HEK293 (cell line): ENCODE results near the gene FSCN2.

Experiments used
- CTCF ChIA-PET: fragments of 350-600 bp; formaldehyde crosslinking; extraction: SDS; loops from one replicate; lab custom pipeline; 2021; ENCODE audit warnings: antibody characterized with exemption; lab: Yijun Ruan, JAX
- POLR2A ChIA-PET: fragments of 300-600 bp; formaldehyde crosslinking; extraction: SDS; loops from one replicate; lab custom pipeline; 2020; ENCODE audit warnings: antibody characterized with exemption, inconsistent platforms; lab: Yijun Ruan, JAX
- H3K27ac ChIP-seq: fragments of 200-500 bp; sonication (Bioruptor generic); 2 replicates; pipeline ENCODE4 v1.5.1; 2014; ENCODE audit warnings: low read depth, low read length, control low read depth, inconsistent platforms; ENCODE audit errors: extremely low read depth
- H3K36me3 ChIP-seq, 2 experiments: fragments of 200-500 bp in 1 of 2; sonication (Bioruptor generic) in 1 of 2; 1 replicate in 1 of 2; 2 replicates in 1 of 2; pipeline ENCODE4 v1.5.1; 2014 to 2017; ENCODE audit warnings: inconsistent platforms in 2 of 2, low read length in 2 of 2; ENCODE audit not compliant: control insufficient read depth in 2 of 2, insufficient read depth in 1 of 2
- H3K4me1 ChIP-seq: fragments of 200-500 bp; sonication (Bioruptor generic); 2 replicates; pipeline ENCODE4 v1.5.1; 2014; ENCODE audit warnings: mild to moderate bottlenecking, low read length, inconsistent platforms; ENCODE audit not compliant: control insufficient read depth, insufficient read depth
- H3K4me3 ChIP-seq: 2 replicates; pipeline ENCODE4 v1.5.1; 2011; ENCODE audit warnings: low read depth, mild to moderate bottlenecking, control low read depth, low read length, moderate library complexity
- H3K9me3 ChIP-seq: fragments of 200-500 bp; sonication (Bioruptor generic); 2 replicates; pipeline ENCODE4 v1.5.1; 2014; ENCODE audit warnings: low read depth, low read length, inconsistent platforms; ENCODE audit not compliant: control insufficient read depth, insufficient read depth
- GLIS1 ChIP-seq: fragments of 450-650 bp; formaldehyde crosslinking; IDR thresholded peaks from 2 replicates; pipeline ENCODE4 v1.5.1; 2016; ENCODE audit warnings: missing biosample characterization, missing genetic modification characterization
- KLF9 ChIP-seq: fragments of 450-650 bp; formaldehyde crosslinking; IDR thresholded peaks from 2 replicates; pipeline ENCODE4 v1.5.1; 2016; ENCODE audit warnings: missing biosample characterization, missing genetic modification characterization, low read depth
- OSR2 ChIP-seq: fragments of 450-650 bp; formaldehyde crosslinking; IDR thresholded peaks from 2 replicates; pipeline ENCODE4 v1.5.1; 2016; ENCODE audit warnings: missing biosample characterization, missing genetic modification characterization
- SETDB1 ChIP-seq: IDR thresholded peaks from one replicate; pipeline ENCODE4 v1.6.1; 2017; ENCODE audit warnings: mild to moderate bottlenecking, low read length, moderate library complexity, mixed read lengths; ENCODE audit not compliant: insufficient read length
- SP7 ChIP-seq: fragments of 450-650 bp; formaldehyde crosslinking; IDR thresholded peaks from 2 replicates; pipeline ENCODE4 v1.5.1; 2016; ENCODE audit warnings: missing biosample characterization, missing genetic modification characterization
- ZBTB8A ChIP-seq: fragments of 450-650 bp; formaldehyde crosslinking; IDR thresholded peaks from 2 replicates; pipeline ENCODE4 v1.5.1; 2016; ENCODE audit warnings: missing biosample characterization, missing genetic modification characterization
- ZIC2 ChIP-seq: fragments of 450-650 bp; formaldehyde crosslinking; IDR thresholded peaks from 2 replicates; pipeline ENCODE4 v1.5.1; 2016; ENCODE audit warnings: missing biosample characterization, missing genetic modification characterization
- ZNF473 ChIP-seq: fragments of 450-650 bp; formaldehyde crosslinking; IDR thresholded peaks from 2 replicates; pipeline ENCODE4 v1.5.1; 2017; ENCODE audit warnings: missing biosample characterization, missing genetic modification characterization
- ZNF549 ChIP-seq: fragments of 450-650 bp; IDR thresholded peaks from 2 replicates; pipeline ENCODE4 v1.5.1; 2018; ENCODE audit warnings: missing biosample characterization, missing genetic modification characterization, mild to moderate bottlenecking, inconsistent platforms, moderate library complexity
- ZNF561 ChIP-seq: fragments of 450-650 bp; IDR thresholded peaks from 2 replicates; pipeline ENCODE4 v1.5.1; 2018; ENCODE audit warnings: missing biosample characterization, missing genetic modification characterization, borderline replicate concordance
- ZNF600 ChIP-seq: fragments of 450-650 bp; formaldehyde crosslinking; IDR thresholded peaks from 2 replicates; pipeline ENCODE4 v1.5.1; 2016; ENCODE audit warnings: missing biosample characterization, missing genetic modification characterization
- ZNF76 ChIP-seq: fragments of 450-650 bp; formaldehyde crosslinking; IDR thresholded peaks from 2 replicates; pipeline ENCODE4; 2016; ENCODE audit warnings: low read depth, missing biosample characterization, missing genetic modification characterization, borderline replicate concordance
- TF ChIP-seq, protein P1 (sequence below): fragments of 450-650 bp; formaldehyde crosslinking; IDR thresholded peaks from 2 replicates; pipeline ENCODE4 v1.5.1; 2016; ENCODE audit warnings: missing biosample characterization, missing genetic modification characterization
- TF ChIP-seq, protein P2 (sequence below): fragments of 450-650 bp; IDR thresholded peaks from 2 replicates; pipeline ENCODE4 v1.5.1; 2018; ENCODE audit warnings: missing biosample characterization, mild to moderate bottlenecking, missing genetic modification characterization
- TF ChIP-seq, protein P3 (sequence below): fragments of 450-650 bp; formaldehyde crosslinking; IDR thresholded peaks from 2 replicates; pipeline ENCODE4 v1.5.1; 2016; ENCODE audit warnings: missing biosample characterization, missing genetic modification characterization, low read depth

The FSCN2 gene

DNA sequence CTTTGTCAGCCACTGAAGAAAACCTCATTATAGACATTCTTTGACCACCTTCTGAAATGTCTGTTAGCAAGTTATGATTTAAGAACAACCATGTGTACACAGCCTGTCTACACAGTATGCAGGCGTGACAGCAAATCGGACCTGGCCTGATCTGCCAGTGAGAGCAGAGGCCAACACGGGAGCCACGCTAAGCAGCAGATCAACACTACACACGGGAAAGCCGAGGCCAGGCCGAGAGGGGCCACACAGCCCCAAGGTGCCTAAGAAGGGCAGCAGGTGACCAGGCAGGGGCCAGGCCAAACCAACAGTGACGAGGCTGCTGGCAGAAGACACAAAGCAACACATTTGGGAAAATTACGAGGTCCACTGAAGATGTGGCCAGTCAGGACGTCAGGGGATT lies 40.2 kb downstream of the FSCN2 start:
- CTCF ChIA-PET, result interaction anchor here (1.2 to 7.8 kb wide), 3 partner anchors 11 to 33 kb away, joined by 5 to 69 read pairs (median 5); no protein-coding TSS in a partner anchor
- peak; percentile 62 for TF ChIP-seq ZNF600 (tag by site-specific recombination)
- TF ChIP-seq, protein P1, sequence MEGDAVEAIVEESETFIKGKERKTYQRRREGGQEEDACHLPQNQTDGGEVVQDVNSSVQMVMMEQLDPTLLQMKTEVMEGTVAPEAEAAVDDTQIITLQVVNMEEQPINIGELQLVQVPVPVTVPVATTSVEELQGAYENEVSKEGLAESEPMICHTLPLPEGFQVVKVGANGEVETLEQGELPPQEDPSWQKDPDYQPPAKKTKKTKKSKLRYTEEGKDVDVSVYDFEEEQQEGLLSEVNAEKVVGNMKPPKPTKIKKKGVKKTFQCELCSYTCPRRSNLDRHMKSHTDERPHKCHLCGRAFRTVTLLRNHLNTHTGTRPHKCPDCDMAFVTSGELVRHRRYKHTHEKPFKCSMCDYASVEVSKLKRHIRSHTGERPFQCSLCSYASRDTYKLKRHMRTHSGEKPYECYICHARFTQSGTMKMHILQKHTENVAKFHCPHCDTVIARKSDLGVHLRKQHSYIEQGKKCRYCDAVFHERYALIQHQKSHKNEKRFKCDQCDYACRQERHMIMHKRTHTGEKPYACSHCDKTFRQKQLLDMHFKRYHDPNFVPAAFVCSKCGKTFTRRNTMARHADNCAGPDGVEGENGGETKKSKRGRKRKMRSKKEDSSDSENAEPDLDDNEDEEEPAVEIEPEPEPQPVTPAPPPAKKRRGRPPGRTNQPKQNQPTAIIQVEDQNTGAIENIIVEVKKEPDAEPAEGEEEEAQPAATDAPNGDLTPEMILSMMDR (tag by site-specific recombination), result no peak
- TF ChIP-seq, all 188 proteins: peak for 1
- Histone ChIP-seq H3K4me3 (no peak overlapping the region), H3K27ac (peak overlapping the region; percentile 5), H3K9me3 (no peaks in the 10 kb centered on the region), H3K4me1 (peaks cover 23% of the 10 kb centered on the region), H3K36me3 (peaks cover 36 to 96% of the 10 kb centered on the region in 2 experiments)
- POLR2A ChIA-PET, result interaction anchor here (1.0 to 2.1 kb wide), 4 partner anchors 9 to 27 kb away, joined by 3 to 10 read pairs (median 4); no protein-coding TSS in a partner anchor

DNA sequence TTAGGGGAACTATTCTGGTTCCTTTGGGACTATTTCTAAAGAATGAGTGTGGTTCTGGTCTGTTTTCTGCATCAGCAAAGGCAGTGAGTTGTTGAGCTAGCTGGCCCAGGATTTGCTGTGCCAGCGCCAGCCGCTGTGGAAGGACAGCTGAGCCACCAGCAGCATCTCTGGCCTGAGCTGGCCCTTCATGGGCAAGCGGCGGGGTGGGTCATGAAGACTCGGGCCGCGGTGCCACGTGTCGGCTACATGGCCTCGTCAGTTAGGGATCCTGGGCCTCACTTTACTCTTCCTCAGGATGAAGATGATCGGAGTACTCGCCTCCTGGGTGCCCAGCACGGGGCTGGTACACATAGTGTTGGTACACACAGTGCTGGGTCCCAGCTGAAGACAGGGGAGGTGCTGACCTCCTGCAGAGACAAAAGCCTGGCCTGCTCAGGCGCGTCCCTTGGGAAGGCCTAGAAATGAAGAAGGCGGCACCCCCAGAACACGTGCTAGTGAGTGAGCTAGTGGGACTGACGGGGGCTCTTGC lies 41.9 kb downstream of the FSCN2 start:
- POLR2A ChIA-PET, result interaction anchor here (0.5 to 2.1 kb wide), 3 partner anchors 14 to 215 kb away, joined by 3 to 5 read pairs (median 4); no protein-coding TSS in a partner anchor

DNA sequence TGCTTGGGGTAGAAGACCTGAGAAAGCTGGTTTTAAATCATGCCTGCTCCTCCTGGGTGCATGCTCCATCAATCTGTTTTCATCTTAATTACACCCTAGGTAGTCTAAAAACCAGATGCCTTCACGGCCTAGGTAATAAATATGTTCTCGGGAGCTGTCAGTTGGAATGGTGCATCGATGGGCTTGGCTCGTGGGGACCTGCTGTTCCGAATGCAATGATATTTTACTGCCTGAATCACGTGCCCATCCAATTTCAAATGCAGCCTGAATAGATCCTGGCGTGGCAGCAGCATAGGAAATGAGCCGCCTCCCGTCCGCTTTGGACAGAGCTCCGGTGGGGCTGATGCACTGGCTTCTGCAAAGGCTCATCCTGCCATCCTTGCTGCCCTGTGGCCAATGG lies 42.8 kb downstream of the FSCN2 start:
- Histone ChIP-seq H3K4me1 (peaks cover 29% of the 10 kb centered on the region), H3K36me3 (peaks cover 11 to 94% of the 10 kb centered on the region in 2 experiments), H3K27ac (no peak overlapping the region), H3K4me3 (no peak overlapping the region), H3K9me3 (no peaks in the 10 kb centered on the region)
- TF ChIP-seq, protein P2, sequence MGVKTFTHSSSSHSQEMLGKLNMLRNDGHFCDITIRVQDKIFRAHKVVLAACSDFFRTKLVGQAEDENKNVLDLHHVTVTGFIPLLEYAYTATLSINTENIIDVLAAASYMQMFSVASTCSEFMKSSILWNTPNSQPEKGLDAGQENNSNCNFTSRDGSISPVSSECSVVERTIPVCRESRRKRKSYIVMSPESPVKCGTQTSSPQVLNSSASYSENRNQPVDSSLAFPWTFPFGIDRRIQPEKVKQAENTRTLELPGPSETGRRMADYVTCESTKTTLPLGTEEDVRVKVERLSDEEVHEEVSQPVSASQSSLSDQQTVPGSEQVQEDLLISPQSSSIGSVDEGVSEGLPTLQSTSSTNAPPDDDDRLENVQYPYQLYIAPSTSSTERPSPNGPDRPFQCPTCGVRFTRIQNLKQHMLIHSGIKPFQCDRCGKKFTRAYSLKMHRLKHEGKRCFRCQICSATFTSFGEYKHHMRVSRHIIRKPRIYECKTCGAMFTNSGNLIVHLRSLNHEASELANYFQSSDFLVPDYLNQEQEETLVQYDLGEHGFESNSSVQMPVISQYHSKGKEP (tag by site-specific recombination), result peak; percentile 50; the same call in 1 of the 2 replicates
- TF ChIP-seq, protein P3, sequence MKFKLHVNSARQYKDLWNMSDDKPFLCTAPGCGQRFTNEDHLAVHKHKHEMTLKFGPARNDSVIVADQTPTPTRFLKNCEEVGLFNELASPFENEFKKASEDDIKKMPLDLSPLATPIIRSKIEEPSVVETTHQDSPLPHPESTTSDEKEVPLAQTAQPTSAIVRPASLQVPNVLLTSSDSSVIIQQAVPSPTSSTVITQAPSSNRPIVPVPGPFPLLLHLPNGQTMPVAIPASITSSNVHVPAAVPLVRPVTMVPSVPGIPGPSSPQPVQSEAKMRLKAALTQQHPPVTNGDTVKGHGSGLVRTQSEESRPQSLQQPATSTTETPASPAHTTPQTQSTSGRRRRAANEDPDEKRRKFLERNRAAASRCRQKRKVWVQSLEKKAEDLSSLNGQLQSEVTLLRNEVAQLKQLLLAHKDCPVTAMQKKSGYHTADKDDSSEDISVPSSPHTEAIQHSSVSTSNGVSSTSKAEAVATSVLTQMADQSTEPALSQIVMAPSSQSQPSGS (tag by site-specific recombination), result no peak
- TF ChIP-seq ZNF549 (tag by site-specific recombination) (no peak), ZIC2 (peak; percentile 72), SP7 (tag by site-specific recombination) (peak; percentile 61), KLF9 (tag by site-specific recombination) (no peak), ZNF561 (peak; percentile 33; the same call in 1 of the 2 replicates), OSR2 (tag by site-specific recombination) (peak; percentile 87), SETDB1 (no peak), ZNF473 (tag by site-specific recombination) (no peak), ZBTB8A (tag by site-specific recombination) (0 out of 2 replicates have a peak, but pooled peaks have one; percentile 17)
- POLR2A ChIA-PET, result interaction anchor here (1.1 kb wide), 1 partner anchor 10 kb away, joined by 3 read pairs; no protein-coding TSS in a partner anchor
- CTCF ChIA-PET, result interaction anchor here (7.8 kb wide), 1 partner anchor 30 kb away, joined by 69 read pairs; no protein-coding TSS in a partner anchor

More for the DNA sequence above, 41.9 kb downstream of the FSCN2 start:
- TF ChIP-seq GLIS1 (tag by site-specific recombination), result peak; percentile 51
- no peak for TF ChIP-seq ZNF76 (tag by site-specific recombination)
- no peak overlapping the region for H3K27ac ChIP-seq
- CTCF ChIA-PET, result interaction anchor here (1.9 to 7.8 kb wide), 2 partner anchors 10 to 31 kb away, joined by 5 to 69 read pairs; no protein-coding TSS in a partner anchor
- H3K4me3 ChIP-seq, result no peak overlapping the region
- peaks cover 20 to 95% of the 10 kb centered on the region in 2 experiments for H3K36me3 ChIP-seq
- no peaks in the 10 kb centered on the region for H3K9me3 ChIP-seq
- peaks cover 29% of the 10 kb centered on the region for H3K4me1 ChIP-seq
